Progenitor cell of endocrine pancreas (in vitro differentiated cells): ENCODE measurements around the gene DENND2C. TPM values are rescaled to one million over a fixed set of nuclear protein-coding genes. Genes with fewer than 3 reads are reported as not detected.
A peak's percentile ranks its signal among the peaks of the same experiment; 100 is the strongest.

ENCODE experiments used
- DNase-seq: peaks from one replicate; pipeline ENCODE4 v3.0.0; 2021; ENCODE audit warnings: low spot score; ENCODE audit not compliant: unreplicated experiment
- H3K27ac Mint-ChIP-seq: 2 replicates; pipeline ENCODE4 v1.8.0; 2021; ENCODE audit warnings: mild to moderate bottlenecking, moderate library complexity, mixed read lengths
- H3K27me3 Mint-ChIP-seq: 2 replicates; pipeline ENCODE4 v1.8.0; 2021; ENCODE audit warnings: mixed read lengths
- H3K36me3 Mint-ChIP-seq: 2 replicates; pipeline ENCODE4 v1.8.0; 2022; ENCODE audit warnings: mixed read lengths; ENCODE audit not compliant: insufficient read depth
- H3K4me1 Mint-ChIP-seq: 2 replicates; pipeline ENCODE4 v1.8.0; 2021; ENCODE audit warnings: low read depth, mixed read lengths
- H3K4me3 Mint-ChIP-seq: 2 replicates; pipeline ENCODE4 v1.8.0; 2021; ENCODE audit warnings: low read depth, mild to moderate bottlenecking, moderate library complexity, mixed read lengths
- H3K9me3 Mint-ChIP-seq: 2 replicates; pipeline ENCODE4 v1.8.0; 2021; ENCODE audit warnings: low read depth, mixed read lengths
- CTCF ChIP-seq: fragments of 200-600 bp; sonication (generic); IDR thresholded peaks from one replicate; pipeline ENCODE4 v1.5.0; 2021; ENCODE audit warnings: antibody characterized with exemption, mild to moderate bottlenecking; ENCODE audit not compliant: unreplicated experiment
- total RNA-seq: library from RNA; stranded (reverse); gene quantifications from 2 replicates; pipeline ENCODE4 v1.2.1, GENCODE V29; 2021

Gene DENND2C
- total RNA-seq, 1 donor from 2014 or later: 10.6 TPM

- Mint-ChIP-seq H3K36me3 (peaks cover 5% of the 10 kb centered on the region), H3K9me3 (no peaks in the 10 kb centered on the region), H3K27me3 (no peaks in the 10 kb centered on the region), H3K4me1 (peaks cover 5% of the 10 kb centered on the region), H3K27ac (peak overlapping the region; percentile 34), H3K4me3 (no peak overlapping the region)
- TF ChIP-seq CTCF: no peak
- no peak for DNase-seq
These were observed 80.7 kb downstream of the DENND2C start for GRCh38 chr1:114589122-114589521.

- Mint-ChIP-seq H3K27me3 (no peaks in the 10 kb centered on the region), H3K4me3 (no peak overlapping the region), H3K4me1 (peaks cover 5% of the 10 kb centered on the region), H3K9me3 (no peaks in the 10 kb centered on the region), H3K27ac (no peak overlapping the region), H3K36me3 (peaks cover 6% of the 10 kb centered on the region)
- no peak for DNase-seq
- no peak for TF ChIP-seq CTCF
These were observed 81.6 kb downstream of the DENND2C start for GRCh38 chr1:114588196-114588689.

GRCh38 chr1:114587203-114587991 lies 82.5 kb downstream of the DENND2C start:
- H3K4me1 Mint-ChIP-seq: peaks cover 7% of the 10 kb centered on the region
- DNase-seq: no peak
- no peak overlapping the region for H3K4me3 Mint-ChIP-seq
- H3K36me3 Mint-ChIP-seq: peaks cover 5% of the 10 kb centered on the region
- no peak overlapping the region for H3K27ac Mint-ChIP-seq
- no peak for TF ChIP-seq CTCF
- H3K9me3 Mint-ChIP-seq: no peaks in the 10 kb centered on the region
- H3K27me3 Mint-ChIP-seq: no peaks in the 10 kb centered on the region

- H3K4me1 Mint-ChIP-seq: peaks cover 13% of the 10 kb centered on the region
- no peak overlapping the region for H3K27ac Mint-ChIP-seq
- H3K27me3 Mint-ChIP-seq: no peaks in the 10 kb centered on the region
- H3K9me3 Mint-ChIP-seq: no peaks in the 10 kb centered on the region
- no peak for DNase-seq
- no peak for TF ChIP-seq CTCF
- peaks cover 5% of the 10 kb centered on the region for H3K36me3 Mint-ChIP-seq
- no peak overlapping the region for H3K4me3 Mint-ChIP-seq
These were observed 83.3 kb downstream of the DENND2C start for GRCh38 chr1:114586513-114587047.

- no peak overlapping the region for H3K4me3 Mint-ChIP-seq
- DNase-seq: no peak
- H3K4me1 Mint-ChIP-seq: peaks cover 15% of the 10 kb centered on the region
- H3K27me3 Mint-ChIP-seq: no peaks in the 10 kb centered on the region
- peaks cover 1% of the 10 kb centered on the region for H3K36me3 Mint-ChIP-seq
- H3K9me3 Mint-ChIP-seq: no peaks in the 10 kb centered on the region
- TF ChIP-seq CTCF: no peak
- no peak overlapping the region for H3K27ac Mint-ChIP-seq
These were observed 84.6 kb downstream of the DENND2C start for GRCh38 chr1:114585231-114585630.
